Right lobe of liver (tissue), 4 donors: Measurements from ENCODE around the gene DMRT1.

Experiments
- POLR2A ChIP-seq: fragments of 450-650 bp; IDR thresholded peaks from one replicate; pipeline ENCODE4 v1.6.1; 2017; ENCODE audit warnings: antibody characterized with exemption, mild to moderate bottlenecking
- TF ChIP-seq, protein P1 (sequence below), 4 donors: fragments of 200-600 bp in 3 of 4; fragments of 450-650 bp in 1 of 4; IDR thresholded peaks; one replicate each; pipeline versions ENCODE4 v1.5.1 to v1.8.0; 2016 to 2022; ENCODE audit warnings: antibody characterized with exemption in 4 of 4, mild to moderate bottlenecking in 2 of 4
- donor health status: DM: no; HTN: no; CAD: no.
- donor health status: DM: no; HTN: no; CAD: no.
- donor health status: DM: no; HTN: yes; CAD: no.

- TF ChIP-seq, protein P1, sequence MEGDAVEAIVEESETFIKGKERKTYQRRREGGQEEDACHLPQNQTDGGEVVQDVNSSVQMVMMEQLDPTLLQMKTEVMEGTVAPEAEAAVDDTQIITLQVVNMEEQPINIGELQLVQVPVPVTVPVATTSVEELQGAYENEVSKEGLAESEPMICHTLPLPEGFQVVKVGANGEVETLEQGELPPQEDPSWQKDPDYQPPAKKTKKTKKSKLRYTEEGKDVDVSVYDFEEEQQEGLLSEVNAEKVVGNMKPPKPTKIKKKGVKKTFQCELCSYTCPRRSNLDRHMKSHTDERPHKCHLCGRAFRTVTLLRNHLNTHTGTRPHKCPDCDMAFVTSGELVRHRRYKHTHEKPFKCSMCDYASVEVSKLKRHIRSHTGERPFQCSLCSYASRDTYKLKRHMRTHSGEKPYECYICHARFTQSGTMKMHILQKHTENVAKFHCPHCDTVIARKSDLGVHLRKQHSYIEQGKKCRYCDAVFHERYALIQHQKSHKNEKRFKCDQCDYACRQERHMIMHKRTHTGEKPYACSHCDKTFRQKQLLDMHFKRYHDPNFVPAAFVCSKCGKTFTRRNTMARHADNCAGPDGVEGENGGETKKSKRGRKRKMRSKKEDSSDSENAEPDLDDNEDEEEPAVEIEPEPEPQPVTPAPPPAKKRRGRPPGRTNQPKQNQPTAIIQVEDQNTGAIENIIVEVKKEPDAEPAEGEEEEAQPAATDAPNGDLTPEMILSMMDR (IDR thresholded peaks at IDR 0.05): no peak
- TF ChIP-seq POLR2A: no peak
These were observed 34.9 kb downstream of the DMRT1 start for GRCh38 chr9:876425-876824.
